CD4-positive, alpha-beta T cell (primary cell): ENCODE results near the gene MTX3. TPM values are rescaled to one million over a fixed set of nuclear protein-coding genes. Genes with fewer than 3 reads are reported as not detected.

ENCODE experiments used
- ATAC-seq: fragments of 200-7000 bp; cut with Tn5 transposase; one replicate; pipeline ENCODE4 v1.10.0; 2022; ENCODE audit warnings: mild to moderate bottlenecking; ENCODE audit not compliant: poor library complexity
- CTCF ChIA-PET: fragments of 350-600 bp; sonication (Branson Sonifier 250); formaldehyde crosslinking; loops from one replicate; lab custom pipeline; 2021; ENCODE audit warnings: antibody characterized with exemption, inconsistent platforms; lab: Charles Lee
- POLR2A ChIA-PET: fragments of 350-600 bp; sonication (Branson Sonifier 250); formaldehyde crosslinking; loops from one replicate; lab custom pipeline; 2021; ENCODE audit warnings: antibody characterized with exemption, inconsistent platforms; lab: Charles Lee
- DNase-seq, 14 experiments: peaks; one replicate each; pipeline ENCODE4 v3.0.0-alpha.2; 2013 to 2020; ENCODE audit warnings: mixed read lengths in 2 of 14
- H3K27ac ChIP-seq, 2 donors: one replicate each; pipeline versions ENCODE4 v1.5.1 to v1.7.0; 2013; ENCODE audit warnings: low read length in 2 of 2, low read depth in 1 of 2, mild to moderate bottlenecking in 1 of 2
- H3K27me3 ChIP-seq, 2 experiments: 1 replicate in 1 of 2; 2 replicates in 1 of 2; pipeline versions ENCODE4 v1.6.1 to v1.7.0; 2013; ENCODE audit warnings: low read length in 2 of 2, control low read depth in 1 of 2, mild to moderate bottlenecking in 1 of 2, moderate library complexity in 1 of 2; ENCODE audit not compliant: insufficient read depth in 2 of 2, control insufficient read depth in 1 of 2
- H3K36me3 ChIP-seq: one replicate; pipeline ENCODE4 v1.6.1; 2013; ENCODE audit warnings: low read length, control low read depth; ENCODE audit not compliant: insufficient read depth
- H3K4me1 ChIP-seq: one replicate; pipeline ENCODE4 v1.6.1; 2013; ENCODE audit warnings: low read length, control low read depth; ENCODE audit not compliant: insufficient read depth
- H3K4me3 ChIP-seq: one replicate; pipeline ENCODE4 v1.5.1; 2013; ENCODE audit warnings: mild to moderate bottlenecking, low read length, moderate library complexity
- H3K9me3 ChIP-seq, 2 experiments: 1 replicate in 1 of 2; 2 replicates in 1 of 2; pipeline versions ENCODE4 v1.6.1 to v1.7.0; 2013; ENCODE audit warnings: low read length in 2 of 2, mild to moderate bottlenecking in 2 of 2, control low read depth in 1 of 2, moderate library complexity in 1 of 2; ENCODE audit not compliant: control insufficient read depth in 1 of 2, insufficient read depth in 1 of 2
- H3K27ac Mint-ChIP-seq: one replicate; pipeline ENCODE4 v1.8.0; 2020; ENCODE audit warnings: mixed read lengths
- H3K27me3 Mint-ChIP-seq: one replicate; pipeline ENCODE4 v1.8.0; 2021; ENCODE audit warnings: mixed read lengths
- H3K36me3 Mint-ChIP-seq: one replicate; pipeline ENCODE4 v1.8.0; 2021; ENCODE audit warnings: low read depth, mixed read lengths
- H3K4me1 Mint-ChIP-seq: one replicate; pipeline ENCODE4 v1.8.0; 2021; ENCODE audit warnings: low read depth, mixed read lengths
- H3K4me3 Mint-ChIP-seq: one replicate; pipeline ENCODE4 v1.8.0; 2020; ENCODE audit warnings: mild to moderate bottlenecking, mixed read lengths
- H3K9me3 Mint-ChIP-seq: one replicate; pipeline ENCODE4 v1.8.0; 2020; ENCODE audit warnings: mixed read lengths
- CTCF ChIP-seq: fragments of 200-600 bp; IDR thresholded peaks from one replicate; pipeline ENCODE4 v1.8.0; 2022; ENCODE audit warnings: antibody characterized with exemption, mild to moderate bottlenecking
- intact Hi-C, 2 experiments: fragments of 100-400 bp; cut with DNase I in 1 of 2; cut with micrococcal nuclease in 1 of 2; formaldehyde crosslinking; loops; one replicate each; pipeline versions ENCODE4 v1.15.1 to v1.9.0; 2023 to 2025; cut with DNase I, micrococcal nuclease
- total RNA-seq, 174 experiments: library from RNA in 2 of 174; stranded (reverse) in 2 of 174; gene quantifications; one replicate each; pipeline ENCODE4 v1.2.3 and lab custom pipeline; 2021 to 2026

The MTX3 gene
- total RNA-seq, 2 experiments from 2014 or later, result 25.6 to 26.5 TPM

GRCh38 chr5:79954620-79955019 is 36.4 kb downstream of the MTX3 start:
- Histone ChIP-seq H3K9me3 (no peaks in the 10 kb centered on the region), H3K27ac (no peak overlapping the region), H3K27me3 (no peaks in the 10 kb centered on the region), H3K4me1 (no peaks in the 10 kb centered on the region), H3K36me3 (no peaks in the 10 kb centered on the region), H3K4me3 (no peak overlapping the region)
- CTCF ChIA-PET, result no interaction called here
- no peaks in the 10 kb centered on the region for H3K4me1 Mint-ChIP-seq
- H3K9me3 Mint-ChIP-seq, result no peaks in the 10 kb centered on the region
- no peak overlapping the region for H3K4me3 Mint-ChIP-seq
- TF ChIP-seq CTCF, result no peak
- intact Hi-C loops, result no loop called here
- POLR2A ChIA-PET, result no interaction called here
- H3K27ac Mint-ChIP-seq, result no peak overlapping the region
- no peaks in the 10 kb centered on the region for H3K36me3 Mint-ChIP-seq
- H3K27me3 Mint-ChIP-seq, result peaks cover 11% of the 10 kb centered on the region
- ATAC-seq (no peak), DNase-seq (no peak)

GRCh38 chr5:79947567-79947966 is 43.5 kb downstream of the MTX3 start:
- Histone ChIP-seq H3K9me3 (no peaks in the 10 kb centered on the region), H3K36me3 (no peaks in the 10 kb centered on the region), H3K27ac (no peak overlapping the region), H3K4me3 (no peak overlapping the region), H3K27me3 (no peaks in the 10 kb centered on the region), H3K4me1 (no peaks in the 10 kb centered on the region)
- TF ChIP-seq CTCF, result no peak
- ATAC-seq (no peak), DNase-seq (no peak)
- no peaks in the 10 kb centered on the region for H3K36me3 Mint-ChIP-seq
- ChIA-PET POLR2A (no interaction called here), CTCF (no interaction called here)
- intact Hi-C loops, result no loop called here
- no peaks in the 10 kb centered on the region for H3K9me3 Mint-ChIP-seq
- no peak overlapping the region for H3K27ac Mint-ChIP-seq
- no peak overlapping the region for H3K4me3 Mint-ChIP-seq
- H3K4me1 Mint-ChIP-seq, result no peaks in the 10 kb centered on the region
- no peaks in the 10 kb centered on the region for H3K27me3 Mint-ChIP-seq

GRCh38 chr5:79938468-79938867 is 52.6 kb downstream of the MTX3 start:
- Histone ChIP-seq H3K9me3 (no peaks in the 10 kb centered on the region), H3K4me1 (no peaks in the 10 kb centered on the region), H3K27me3 (no peaks in the 10 kb centered on the region), H3K4me3 (no peak overlapping the region), H3K36me3 (no peaks in the 10 kb centered on the region), H3K27ac (no peak overlapping the region)
- DNase-seq, result peak in 1 of 14 experiments; percentile 6
- POLR2A ChIA-PET, result no interaction called here
- Mint-ChIP-seq H3K9me3 (no peaks in the 10 kb centered on the region), H3K4me3 (no peak overlapping the region), H3K27me3 (peaks cover 7% of the 10 kb centered on the region), H3K4me1 (no peaks in the 10 kb centered on the region), H3K27ac (no peak overlapping the region), H3K36me3 (no peaks in the 10 kb centered on the region)
- CTCF ChIA-PET, result no interaction called here
- no peak for ATAC-seq
- intact Hi-C loops, result no loop called here
- TF ChIP-seq CTCF, result no peak
